ENCODE results near the gene STC2.

STC2 gene

GRCh38 chr5:173352366-173353349 is 24.4 kb upstream of the STC2 start:
- H3K4me3 ChIP-seq (ENCODE audit: low read depth, low read length): no peak overlapping the region
- no peaks in the 10 kb centered on the region for H3K79me2 ChIP-seq
- H3K27me3 ChIP-seq (ENCODE audit: control insufficient read depth, insufficient read depth, low read length): no peaks in the 10 kb centered on the region
- no peak overlapping the region for H3K27ac ChIP-seq
- no peak overlapping the region for H2AFZ ChIP-seq
- H3K36me3 ChIP-seq (ENCODE audit: control insufficient read depth, insufficient read depth, low read length): no peaks in the 10 kb centered on the region
- no peak overlapping the region for H3K9ac ChIP-seq
- H3K9me3 ChIP-seq (ENCODE audit: control insufficient read depth, low read length): no peaks in the 10 kb centered on the region
- no peak overlapping the region for H3K4me2 ChIP-seq (ENCODE audit: low read length)
- no peaks in the 10 kb centered on the region for H3K4me1 ChIP-seq
- no peak for TF ChIP-seq CTCF (IDR thresholded peaks at IDR 0.05)

GRCh38 chr5:173342813-173343755 is 14.9 kb upstream of the STC2 start:
- TF ChIP-seq CTCF (IDR thresholded peaks at IDR 0.05): no peak
- no peaks in the 10 kb centered on the region for H3K9me3 ChIP-seq (ENCODE audit: control insufficient read depth, low read length)
- H3K27me3 ChIP-seq (ENCODE audit: control insufficient read depth, insufficient read depth, low read length): no peaks in the 10 kb centered on the region
- H3K4me2 ChIP-seq (ENCODE audit: low read length): no peak overlapping the region
- no peaks in the 10 kb centered on the region for H3K36me3 ChIP-seq (ENCODE audit: control insufficient read depth, insufficient read depth, low read length)
- H3K27ac ChIP-seq: no peak overlapping the region
- no peaks in the 10 kb centered on the region for H3K4me1 ChIP-seq
- H3K4me3 ChIP-seq (ENCODE audit: low read depth, low read length): no peak overlapping the region
- H3K79me2 ChIP-seq: no peaks in the 10 kb centered on the region
- no peak overlapping the region for H2AFZ ChIP-seq
- no peak overlapping the region for H3K9ac ChIP-seq

- Histone ChIP-seq H3K9me3 (ENCODE audit: control insufficient read depth, low read length) (no peaks in the 10 kb centered on the region), H3K36me3 (ENCODE audit: control insufficient read depth, insufficient read depth, low read length) (no peaks in the 10 kb centered on the region), H3K79me2 (no peaks in the 10 kb centered on the region), H3K4me1 (no peaks in the 10 kb centered on the region), H2AFZ (no peak overlapping the region), H3K4me3 (ENCODE audit: low read depth, low read length) (no peak overlapping the region), H3K4me2 (ENCODE audit: low read length) (no peak overlapping the region), H3K27me3 (ENCODE audit: control insufficient read depth, insufficient read depth, low read length) (no peaks in the 10 kb centered on the region), H3K9ac (no peak overlapping the region), H3K27ac (no peak overlapping the region)
- no peak for TF ChIP-seq CTCF (IDR thresholded peaks at IDR 0.05)
Observed at GRCh38 chr5:173341961-173342430, 13.8 kb upstream of the STC2 start.

GRCh38 chr5:173340984-173341383 is 12.8 kb upstream of the STC2 start:
- H3K27ac ChIP-seq: no peak overlapping the region

More at GRCh38 chr5:173340984-173341383, 12.8 kb upstream of the STC2 start:
- H3K36me3 ChIP-seq (ENCODE audit: control insufficient read depth, insufficient read depth, low read length): no peaks in the 10 kb centered on the region
- no peak overlapping the region for H3K4me2 ChIP-seq (ENCODE audit: low read length)
- TF ChIP-seq CTCF (IDR thresholded peaks at IDR 0.05): no peak
- no peaks in the 10 kb centered on the region for H3K79me2 ChIP-seq
- H3K4me3 ChIP-seq (ENCODE audit: low read depth, low read length): no peak overlapping the region
- H3K9ac ChIP-seq: no peak overlapping the region
- no peak overlapping the region for H2AFZ ChIP-seq
- no peaks in the 10 kb centered on the region for H3K27me3 ChIP-seq (ENCODE audit: control insufficient read depth, insufficient read depth, low read length)
- no peaks in the 10 kb centered on the region for H3K4me1 ChIP-seq
- no peaks in the 10 kb centered on the region for H3K9me3 ChIP-seq (ENCODE audit: control insufficient read depth, low read length)

Data from parathyroid adenoma (tissue), 2 donors.